Measurements from ENCODE around the gene TRIM13. TPM values are rescaled to one million over a fixed set of nuclear protein-coding genes. Genes with fewer than 3 reads are reported as not detected.

The TRIM13 gene
- total RNA-seq, 1 experiment from 2014 or later, result 45.4 TPM

DNA sequence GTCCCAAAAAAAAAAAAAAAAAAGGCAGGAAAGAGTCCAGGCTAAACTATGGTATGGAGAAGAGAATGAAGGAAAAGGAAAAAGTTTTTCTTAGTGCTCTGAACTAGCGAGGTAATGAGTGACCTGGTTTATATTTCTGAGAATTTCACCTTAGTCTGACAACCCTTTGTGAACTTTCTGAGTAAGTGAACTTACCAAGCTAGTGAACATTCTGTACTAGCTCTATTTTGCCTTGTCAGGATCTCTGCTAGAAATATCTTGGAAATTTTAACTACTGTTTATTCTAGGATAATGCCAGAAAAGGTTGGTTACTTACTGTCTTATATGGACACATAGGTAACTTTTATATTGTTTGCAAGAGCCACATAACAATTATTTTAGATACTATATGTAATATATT is 4.4 kb downstream of the TRIM13 start:
- H3K27ac Mint-ChIP-seq, result no peak overlapping the region
- Histone ChIP-seq H3K27ac (ENCODE audit: insufficient read length, low read depth, low read length) (no peak overlapping the region), H2BK20ac (ENCODE audit: low read depth, low read length, poor library complexity, severe bottlenecking) (no peak overlapping the region), H4K20me1 (ENCODE audit: control insufficient read depth, insufficient read depth, insufficient read length) (no peaks in the 10 kb centered on the region), H3K79me2 (ENCODE audit: insufficient read depth, low read length) (peaks cover 2% of the 10 kb centered on the region; the same call in 1 of the 2 replicates), H3K4me1 (ENCODE audit: insufficient read depth, low read length) (no peaks in the 10 kb centered on the region; the same call in 1 of the 2 replicates), H2AFZ (ENCODE audit: low read length) (no peak overlapping the region), H4K8ac (replicated peaks; ENCODE audit: insufficient read length, low read depth, low read length) (no peak overlapping the region), H3K4me2 (ENCODE audit: insufficient read depth, insufficient read length, low read length) (no peak overlapping the region), H4K5ac (ENCODE audit: insufficient read length, low read depth, low read length) (no peak overlapping the region), H2BK5ac (ENCODE audit: insufficient read length, low read length) (no peak overlapping the region), H3K4ac (ENCODE audit: low read depth, low read length) (no peak overlapping the region), H3K27me3 (ENCODE audit: insufficient read depth, low read length) (no peaks in the 10 kb centered on the region), H3T11ph (ENCODE audit: low read length) (no peak overlapping the region), H2AK5ac (ENCODE audit: insufficient read length, low read length) (no peak overlapping the region), H3K56ac (ENCODE audit: insufficient read length, low read depth, low read length) (no peak overlapping the region), H4K91ac (ENCODE audit: insufficient read length, low read depth, low read length) (no peak overlapping the region), H3K14ac (ENCODE audit: insufficient read depth, low read length) (no peak overlapping the region), H3K18ac (ENCODE audit: insufficient read length, low read depth, low read length) (no peak overlapping the region), H3K9me3 (ENCODE audit: control insufficient read depth, low read depth, low read length) (no peaks in the 10 kb centered on the region), H3K23me2 (ENCODE audit: insufficient read length, low read depth, low read length, poor library complexity, severe bottlenecking) (peaks cover 6% of the 10 kb centered on the region), H2BK12ac (ENCODE audit: insufficient read length, low read depth, low read length) (no peak overlapping the region), H3K9ac (ENCODE audit: extremely low read depth, insufficient read length, low read length) (no peak overlapping the region), H3K23ac (ENCODE audit: insufficient read length, low read depth, low read length) (no peak overlapping the region), H2BK15ac (ENCODE audit: low read depth, low read length) (no peak overlapping the region), H2BK120ac (ENCODE audit: low read depth, low read length, poor library complexity, severe bottlenecking) (no peak overlapping the region), H3K79me1 (ENCODE audit: insufficient read depth, low read depth, low read length, poor library complexity, severe bottlenecking) (no peaks in the 10 kb centered on the region)
- peaks cover 18 to 20% of the 10 kb centered on the region in 2 experiments for H3K4me1 Mint-ChIP-seq
- TF ChIP-seq, protein P1, sequence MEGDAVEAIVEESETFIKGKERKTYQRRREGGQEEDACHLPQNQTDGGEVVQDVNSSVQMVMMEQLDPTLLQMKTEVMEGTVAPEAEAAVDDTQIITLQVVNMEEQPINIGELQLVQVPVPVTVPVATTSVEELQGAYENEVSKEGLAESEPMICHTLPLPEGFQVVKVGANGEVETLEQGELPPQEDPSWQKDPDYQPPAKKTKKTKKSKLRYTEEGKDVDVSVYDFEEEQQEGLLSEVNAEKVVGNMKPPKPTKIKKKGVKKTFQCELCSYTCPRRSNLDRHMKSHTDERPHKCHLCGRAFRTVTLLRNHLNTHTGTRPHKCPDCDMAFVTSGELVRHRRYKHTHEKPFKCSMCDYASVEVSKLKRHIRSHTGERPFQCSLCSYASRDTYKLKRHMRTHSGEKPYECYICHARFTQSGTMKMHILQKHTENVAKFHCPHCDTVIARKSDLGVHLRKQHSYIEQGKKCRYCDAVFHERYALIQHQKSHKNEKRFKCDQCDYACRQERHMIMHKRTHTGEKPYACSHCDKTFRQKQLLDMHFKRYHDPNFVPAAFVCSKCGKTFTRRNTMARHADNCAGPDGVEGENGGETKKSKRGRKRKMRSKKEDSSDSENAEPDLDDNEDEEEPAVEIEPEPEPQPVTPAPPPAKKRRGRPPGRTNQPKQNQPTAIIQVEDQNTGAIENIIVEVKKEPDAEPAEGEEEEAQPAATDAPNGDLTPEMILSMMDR (conservative IDR thresholded peaks at IDR 0.05), result no peak
- no peaks in the 10 kb centered on the region for H3K27me3 Mint-ChIP-seq (ENCODE audit: low read depth)
- no peak for DNase-seq
- peaks cover 29 to 72% (median 68%) of the 10 kb centered on the region in 3 experiments for H3K36me3 Mint-ChIP-seq (ENCODE audit: insufficient read depth in 1 of 3, low read depth in 3 of 3)
- H3K9me3 Mint-ChIP-seq, result no peaks in the 10 kb centered on the region; a peak in 1 of 5 replicates
- no peak overlapping the region for H3K4me3 Mint-ChIP-seq
- WGBS (ENCODE audit: extremely low coverage, insufficient read length, low lambda C conversion rate), result no CpG with 5 or more reads among the region's 1 CpG
